ENCODE data around the gene FRG1.

- TF ChIP-seq CTCF (conservative IDR thresholded peaks at IDR 0.05; ENCODE audit: low read depth in 2 of 2): no peak
- TF ChIP-seq POLR2AphosphoS5 (IDR thresholded peaks at IDR 0.05; ENCODE audit: low read depth): no peak
- no peak for TF ChIP-seq REST (IDR thresholded peaks at IDR 0.05; ENCODE audit: unreplicated experiment)
These were observed 19.6 kb upstream of the FRG1 start for GRCh38 chr4:189921058-189921457.

Data from GM23338 (cell line).